ENCODE measurements around the gene PHIP. TPM values are rescaled to one million over a fixed set of nuclear protein-coding genes. Genes with fewer than 3 reads are reported as not detected.

PHIP gene
- total RNA-seq, 1 experiment from 2014 or later = 53.6 TPM

- Histone ChIP-seq H3K23me2 (ENCODE audit: insufficient read length, low read depth, low read length, poor library complexity, severe bottlenecking) (peaks cover 8% of the 10 kb centered on the region), H2BK20ac (ENCODE audit: low read depth, low read length, poor library complexity, severe bottlenecking) (no peak overlapping the region), H3K14ac (ENCODE audit: insufficient read depth, low read length) (no peak overlapping the region), H3K9ac (ENCODE audit: extremely low read depth, insufficient read length, low read length) (peak overlapping the region; percentile 76), H3K23ac (ENCODE audit: insufficient read length, low read depth, low read length) (no peak overlapping the region), H3K27ac (ENCODE audit: insufficient read length, low read depth, low read length) (no peak overlapping the region), H3K56ac (ENCODE audit: insufficient read length, low read depth, low read length) (no peak overlapping the region), H2BK12ac (ENCODE audit: insufficient read length, low read depth, low read length) (no peak overlapping the region), H4K8ac (replicated peaks; ENCODE audit: insufficient read length, low read depth, low read length) (no peak overlapping the region), H2BK120ac (ENCODE audit: low read depth, low read length, poor library complexity, severe bottlenecking) (no peak overlapping the region), H2AFZ (ENCODE audit: low read length) (no peak overlapping the region), H3K4me1 (ENCODE audit: insufficient read depth, low read length) (no peaks in the 10 kb centered on the region), H4K20me1 (ENCODE audit: control insufficient read depth, insufficient read depth, insufficient read length) (no peaks in the 10 kb centered on the region), H4K91ac (ENCODE audit: insufficient read length, low read depth, low read length) (no peak overlapping the region), H2BK15ac (ENCODE audit: low read depth, low read length) (no peak overlapping the region), H3K27me3 (ENCODE audit: insufficient read depth, low read length) (no peaks in the 10 kb centered on the region), H2BK5ac (ENCODE audit: insufficient read length, low read length) (no peak overlapping the region), H3K4me2 (ENCODE audit: insufficient read depth, insufficient read length, low read length) (peak overlapping the region; percentile 89), H3K9me3 (ENCODE audit: control insufficient read depth, low read depth, low read length) (no peaks in the 10 kb centered on the region), H3T11ph (ENCODE audit: low read length) (no peak overlapping the region), H3K18ac (ENCODE audit: insufficient read length, low read depth, low read length) (no peak overlapping the region), H3K79me1 (ENCODE audit: insufficient read depth, low read depth, low read length, poor library complexity, severe bottlenecking) (no peaks in the 10 kb centered on the region), H3K79me2 (ENCODE audit: insufficient read depth, low read length) (peaks cover 15% of the 10 kb centered on the region; the same call in 1 of the 2 replicates), H2AK5ac (ENCODE audit: insufficient read length, low read length) (no peak overlapping the region), H4K5ac (ENCODE audit: insufficient read length, low read depth, low read length) (no peak overlapping the region), H3K4ac (ENCODE audit: low read depth, low read length) (no peak overlapping the region)
- no CpG with 5 or more reads among the region's 5 CpGs for WGBS (ENCODE audit: extremely low coverage, insufficient read length, low lambda C conversion rate)
- peak overlapping the region; percentile 85 to 90 for H3K4me3 Mint-ChIP-seq
- peaks cover 7 to 12% (median 11%) of the 10 kb centered on the region in 3 experiments; a peak in 6 of 7 replicates for H3K36me3 Mint-ChIP-seq (ENCODE audit: insufficient read depth in 1 of 3, low read depth in 3 of 3)
- peaks cover 38 to 43% of the 10 kb centered on the region in 2 experiments for H3K4me1 Mint-ChIP-seq
- no peak for DNase-seq
- peak overlapping the region; percentile 88 to 97 (median 93); a peak in 6 of 7 replicates for H3K27ac Mint-ChIP-seq
- H3K27me3 Mint-ChIP-seq (ENCODE audit: low read depth) = no peaks in the 10 kb centered on the region
- no peak for TF ChIP-seq CTCF (conservative IDR thresholded peaks at IDR 0.05)
- no peaks in the 10 kb centered on the region; a peak in 1 of 5 replicates for H3K9me3 Mint-ChIP-seq
Measured at GRCh38 chr6:79076160-79076559, 1.9 kb downstream of the PHIP start.

Measured in H9 (cell line).